OCI-LY1 (cell line): Measurements from ENCODE around the gene CHRNA9.

ENCODE experiments used
- H2AFZ ChIP-seq: fragments of 200-600 bp; sonication (generic), shearing (Covaris generic); 2 replicates; pipeline ENCODE4 v1.6.0; 2014; ENCODE audit warnings: antibody characterized with exemption, mild to moderate bottlenecking, low read length
- H3F3A ChIP-seq: fragments of 200-600 bp; sonication (generic), shearing (Covaris generic); 2 replicates; pipeline ENCODE4 v1.6.0; 2014; ENCODE audit warnings: mild to moderate bottlenecking, antibody characterized with exemption, low read length, moderate library complexity; ENCODE audit not compliant: insufficient read depth
- H3K27ac ChIP-seq: fragments of 200-600 bp; sonication (generic); 2 replicates; pipeline ENCODE4 v1.5.1; 2014; ENCODE audit warnings: low read length, mixed run types, mild to moderate bottlenecking, low read depth; ENCODE audit not compliant: poor library complexity, severe bottlenecking
- H3K27me3 ChIP-seq: fragments of 200-600 bp; sonication (generic); 2 replicates; pipeline ENCODE4 v1.6.0; 2014; ENCODE audit warnings: antibody characterized with exemption, mild to moderate bottlenecking, low read length, moderate library complexity; ENCODE audit not compliant: insufficient read depth
- H3K36me3 ChIP-seq: fragments of 200-600 bp; sonication (generic); 2 replicates; pipeline ENCODE4 v1.6.1; 2014; ENCODE audit warnings: mild to moderate bottlenecking, antibody characterized with exemption, low read length, moderate library complexity, mixed read lengths; ENCODE audit not compliant: insufficient read depth
- H3K4me1 ChIP-seq: fragments of 200-600 bp; sonication (generic); 2 replicates; pipeline ENCODE4 v1.5.1; 2014; ENCODE audit warnings: mild to moderate bottlenecking, low read length, moderate library complexity; ENCODE audit not compliant: insufficient read depth, severe bottlenecking
- H3K4me2 ChIP-seq: fragments of 200-600 bp; sonication (generic), shearing (Covaris generic); 2 replicates; pipeline ENCODE4 v1.6.1; 2014; ENCODE audit warnings: low read length
- H3K4me3 ChIP-seq: fragments of 200-600 bp; sonication (generic); 2 replicates; pipeline ENCODE4 v1.5.1; 2014; ENCODE audit warnings: low read length, low read depth, mild to moderate bottlenecking, mixed read lengths; ENCODE audit not compliant: poor library complexity, severe bottlenecking
- H3K79me2 ChIP-seq: fragments of 200-600 bp; shearing (Covaris generic); 2 replicates; pipeline ENCODE4 v1.6.1; 2016; ENCODE audit warnings: mixed run types, low read length, mixed read lengths; ENCODE audit not compliant: insufficient read depth
- H3K9ac ChIP-seq: fragments of 200-600 bp; sonication (generic), shearing (Covaris generic); 2 replicates; pipeline ENCODE4 v1.6.1; 2014; ENCODE audit warnings: mild to moderate bottlenecking, low read length, mixed read lengths
- H3K9me2 ChIP-seq: fragments of 200-600 bp; sonication (generic), shearing (Covaris generic); 2 replicates; pipeline ENCODE4 v1.6.1; 2014; ENCODE audit warnings: low read depth, mild to moderate bottlenecking, low read length, mixed read lengths
- H3K9me3 ChIP-seq: fragments of 200-600 bp; shearing (Covaris generic); 2 replicates; pipeline ENCODE4 v1.6.1; 2014; ENCODE audit warnings: low read length, mixed read lengths
- H4K20me1 ChIP-seq: fragments of 200-600 bp; sonication (generic), shearing (Covaris generic); 2 replicates; pipeline ENCODE4 v1.6.0; 2016; ENCODE audit warnings: mild to moderate bottlenecking, low read length; ENCODE audit not compliant: insufficient read depth
- EZH2 ChIP-seq: fragments of 200-600 bp; sonication (generic), shearing (Covaris generic); IDR thresholded peaks from 2 replicates; pipeline ENCODE4 v1.8.0; 2017; ENCODE audit warnings: borderline replicate concordance, mixed run types, mild to moderate bottlenecking, antibody characterized with exemption, low read length, moderate library complexity, mixed read lengths
- TF ChIP-seq, protein P1 (sequence below): fragments of 200-600 bp; sonication (generic), shearing (Covaris generic); IDR thresholded peaks from 2 replicates; pipeline ENCODE4 v1.5.1; 2017; ENCODE audit warnings: mild to moderate bottlenecking, antibody characterized with exemption, low read length, moderate library complexity, mixed read lengths

Gene CHRNA9

DNA sequence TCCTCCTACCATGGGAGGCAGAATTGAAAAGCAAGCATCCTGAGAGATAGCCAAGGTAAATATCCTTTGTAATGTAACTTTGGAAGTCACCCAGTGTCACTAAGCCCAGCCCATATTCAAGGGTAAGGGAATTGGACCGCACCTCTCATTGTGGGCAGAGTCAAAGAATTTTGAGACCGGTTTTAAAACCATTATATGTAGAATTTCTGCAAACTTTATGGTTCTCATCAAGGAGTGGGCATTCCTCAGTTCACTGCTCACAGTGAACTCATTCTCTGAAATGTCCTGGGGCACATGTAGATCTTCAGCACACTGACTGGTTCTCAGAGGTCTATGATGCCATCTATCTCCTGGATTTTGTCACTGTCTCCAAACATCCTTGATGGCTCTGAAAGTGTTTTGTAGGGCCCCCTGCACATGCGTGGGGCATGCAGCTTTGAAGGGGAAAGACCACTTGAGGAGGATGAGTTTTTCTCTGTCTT is 35.3 kb upstream of the CHRNA9 start:
- H3K4me2 ChIP-seq, result peak overlapping the region; percentile 67

DNA sequence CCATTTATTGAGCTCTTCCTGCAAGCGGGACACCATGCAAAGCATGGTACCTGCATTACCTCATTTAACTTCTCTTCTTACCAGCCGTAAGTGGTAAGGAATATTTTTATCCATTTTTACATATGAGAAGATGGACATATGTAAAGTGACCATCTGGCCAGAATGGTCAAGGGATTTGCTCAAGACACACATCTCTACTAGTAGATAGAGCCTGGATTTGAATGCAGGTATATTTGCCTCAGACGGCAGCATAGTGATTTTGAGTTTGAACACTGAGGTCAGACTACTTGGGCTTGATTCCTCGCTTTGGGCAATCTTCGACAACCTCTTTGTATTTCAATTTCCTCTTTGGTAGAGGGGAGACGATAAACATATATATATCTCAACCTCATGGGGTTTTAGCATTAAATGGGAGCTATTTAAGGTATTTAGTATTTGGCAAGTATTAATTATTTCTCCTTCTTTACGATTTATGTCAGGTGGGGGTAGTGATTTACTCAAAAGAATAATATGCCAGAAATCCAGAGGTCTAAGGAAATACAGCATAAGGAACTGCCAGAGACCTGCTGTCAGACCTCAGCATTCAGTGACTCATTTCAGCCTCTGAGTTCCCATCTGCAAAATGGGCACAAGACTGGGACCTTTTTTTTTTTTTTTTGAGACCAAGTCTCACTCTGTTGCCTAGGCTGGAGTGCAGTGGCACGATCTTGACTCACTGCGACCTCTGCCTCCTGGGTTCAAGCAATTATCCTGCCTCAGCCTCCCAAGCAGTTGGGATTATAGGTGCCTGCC is 34.6 kb upstream of the CHRNA9 start:
- Histone ChIP-seq H3K27me3 (no peaks in the 10 kb centered on the region), H3K9me2 (no peaks in the 10 kb centered on the region), H3F3A (peaks cover 26% of the 10 kb centered on the region), H3K9me3 (no peaks in the 10 kb centered on the region), H3K4me2 (peak overlapping the region; percentile 67), H4K20me1 (no peaks in the 10 kb centered on the region), H3K27ac (peak overlapping the region; percentile 100), H3K9ac (peak overlapping the region; percentile 89), H3K4me3 (peak overlapping the region; percentile 42), H3K4me1 (peaks cover 85% of the 10 kb centered on the region), H2AFZ (no peak overlapping the region), H3K36me3 (peaks cover 6% of the 10 kb centered on the region; the same call in 1 of the 2 replicates), H3K79me2 (no peaks in the 10 kb centered on the region)
- TF ChIP-seq, protein P1, sequence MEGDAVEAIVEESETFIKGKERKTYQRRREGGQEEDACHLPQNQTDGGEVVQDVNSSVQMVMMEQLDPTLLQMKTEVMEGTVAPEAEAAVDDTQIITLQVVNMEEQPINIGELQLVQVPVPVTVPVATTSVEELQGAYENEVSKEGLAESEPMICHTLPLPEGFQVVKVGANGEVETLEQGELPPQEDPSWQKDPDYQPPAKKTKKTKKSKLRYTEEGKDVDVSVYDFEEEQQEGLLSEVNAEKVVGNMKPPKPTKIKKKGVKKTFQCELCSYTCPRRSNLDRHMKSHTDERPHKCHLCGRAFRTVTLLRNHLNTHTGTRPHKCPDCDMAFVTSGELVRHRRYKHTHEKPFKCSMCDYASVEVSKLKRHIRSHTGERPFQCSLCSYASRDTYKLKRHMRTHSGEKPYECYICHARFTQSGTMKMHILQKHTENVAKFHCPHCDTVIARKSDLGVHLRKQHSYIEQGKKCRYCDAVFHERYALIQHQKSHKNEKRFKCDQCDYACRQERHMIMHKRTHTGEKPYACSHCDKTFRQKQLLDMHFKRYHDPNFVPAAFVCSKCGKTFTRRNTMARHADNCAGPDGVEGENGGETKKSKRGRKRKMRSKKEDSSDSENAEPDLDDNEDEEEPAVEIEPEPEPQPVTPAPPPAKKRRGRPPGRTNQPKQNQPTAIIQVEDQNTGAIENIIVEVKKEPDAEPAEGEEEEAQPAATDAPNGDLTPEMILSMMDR, result peak; percentile 3; the same call in 1 of the 2 replicates
- TF ChIP-seq EZH2, result no peak

More for the DNA sequence above, 35.3 kb upstream of the CHRNA9 start:
- Histone ChIP-seq H3K4me1 (peaks cover 78% of the 10 kb centered on the region), H3K9me3 (no peaks in the 10 kb centered on the region), H3K9ac (peak overlapping the region; percentile 89), H3K27ac (peak overlapping the region; percentile 100), H3K9me2 (no peaks in the 10 kb centered on the region), H3K27me3 (no peaks in the 10 kb centered on the region), H3K79me2 (no peaks in the 10 kb centered on the region), H3K36me3 (peaks cover 6% of the 10 kb centered on the region; the same call in 1 of the 2 replicates), H4K20me1 (no peaks in the 10 kb centered on the region), H2AFZ (no peak overlapping the region), H3F3A (peaks cover 28% of the 10 kb centered on the region), H3K4me3 (peak overlapping the region; percentile 42)
- TF ChIP-seq EZH2, result no peak
- TF ChIP-seq, protein P1, result peak; percentile 39; the same call in 1 of the 2 replicates

DNA sequence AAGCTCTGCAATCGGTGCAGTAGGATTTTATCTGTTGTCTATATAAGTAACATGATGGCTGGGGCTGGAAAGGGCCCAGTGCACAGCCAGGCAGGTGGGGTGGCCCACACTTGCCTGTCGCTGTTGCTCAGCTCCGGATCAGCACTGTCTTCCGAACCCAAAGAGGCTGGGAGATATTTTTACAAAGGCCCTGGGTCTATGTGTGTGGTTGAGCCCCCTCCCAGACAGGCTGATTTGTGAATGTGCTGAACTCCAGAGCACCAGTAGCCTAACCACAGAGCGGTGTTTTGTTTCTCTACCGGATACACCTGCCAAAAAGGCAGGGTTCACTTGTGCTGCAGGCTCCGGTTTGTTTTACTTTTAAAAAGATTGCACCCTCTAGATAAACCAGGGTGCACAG is 33.5 kb upstream of the CHRNA9 start:
- no peaks in the 10 kb centered on the region for H3K9me3 ChIP-seq
- H2AFZ ChIP-seq, result no peak overlapping the region
- peak overlapping the region; percentile 42 for H3K4me3 ChIP-seq
- H3K36me3 ChIP-seq, result peaks cover 6% of the 10 kb centered on the region; the same call in 1 of the 2 replicates
- H3K9ac ChIP-seq, result peak overlapping the region; percentile 89
- peak overlapping the region; percentile 100 for H3K27ac ChIP-seq
- H3F3A ChIP-seq, result peaks cover 27% of the 10 kb centered on the region
- H3K4me2 ChIP-seq, result peak overlapping the region; percentile 67
- H3K79me2 ChIP-seq, result no peaks in the 10 kb centered on the region
- no peaks in the 10 kb centered on the region for H3K9me2 ChIP-seq
- peaks cover 96% of the 10 kb centered on the region for H3K4me1 ChIP-seq
- no peaks in the 10 kb centered on the region for H4K20me1 ChIP-seq
- no peaks in the 10 kb centered on the region for H3K27me3 ChIP-seq
- TF ChIP-seq, protein P1, result no peak
- no peak for TF ChIP-seq EZH2
